ENCODE results near the gene WFIKKN1. TPM values are rescaled to one million over a fixed set of nuclear protein-coding genes. Genes with fewer than 3 reads are reported as not detected.

Gene WFIKKN1
- total and polyA plus RNA-seq, 2 of the 13 experiments (the other 11 are each of a cell fraction or from before 2014, with no cell fraction given), result 1.7 to 4.9 TPM

DNA sequence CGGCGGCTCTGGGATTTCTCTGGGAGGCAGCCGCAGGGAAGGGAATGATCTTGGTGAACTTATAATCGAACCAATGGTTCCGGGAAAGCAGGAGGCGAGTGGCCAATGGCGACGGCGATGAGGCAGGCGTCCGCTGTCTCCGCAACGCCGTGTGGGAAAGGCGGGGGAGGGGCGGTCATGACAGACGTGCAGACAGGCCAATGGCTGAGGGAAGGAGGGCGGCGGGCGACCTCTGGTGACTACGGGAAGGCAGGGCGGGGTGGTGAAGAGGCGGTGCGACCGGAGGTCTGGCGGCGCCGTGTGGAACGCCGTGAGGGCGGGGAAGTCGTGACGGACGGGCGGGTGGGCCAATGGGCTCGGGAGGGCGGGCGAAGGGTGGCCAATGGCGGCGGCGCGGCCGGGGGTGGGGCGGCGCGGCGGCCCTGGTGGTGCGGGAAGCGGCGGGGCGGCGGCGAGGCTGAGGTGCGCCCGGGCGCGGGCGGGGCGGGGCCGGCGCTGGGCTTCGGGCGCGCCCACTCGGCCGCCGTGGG, 41.1 kb upstream of the WFIKKN1 start, which contains the start of gene RAB40C (continued):
- TF ChIP-seq MAZ (IDR thresholded peaks at IDR 0.05; ENCODE audit: borderline replicate concordance, low read depth, low read length) (peak; percentile 26; the same call in 1 of the 2 replicates), MAZ (CRISPR knock-in tag; IDR thresholded peaks at IDR 0.05; ENCODE audit: low read depth) (no peak), WIZ (CRISPR knock-in tag; IDR thresholded peaks at IDR 0.05) (no peak), NPAS2 (CRISPR knock-in tag; IDR thresholded peaks at IDR 0.05; ENCODE audit: borderline replicate concordance) (no peak), ZSCAN29 (CRISPR knock-in tag; conservative IDR thresholded peaks at IDR 0.05) (no peak), ZNF382 (CRISPR knock-in tag; IDR thresholded peaks at IDR 0.05; ENCODE audit: borderline replicate concordance) (no peak), GTF3A (CRISPR knock-in tag; conservative IDR thresholded peaks at IDR 0.05) (no peak), MTA3 (CRISPR knock-in tag; IDR thresholded peaks at IDR 0.05) (no peak), ZMYM2 (CRISPR knock-in tag; IDR thresholded peaks at IDR 0.05) (no peak), ZNF563 (CRISPR knock-in tag; IDR thresholded peaks at IDR 0.05) (no peak), ZNF569 (CRISPR knock-in tag; IDR thresholded peaks at IDR 0.05; ENCODE audit: borderline replicate concordance) (no peak), ZNF562 (CRISPR knock-in tag; IDR thresholded peaks at IDR 0.05; ENCODE audit: borderline replicate concordance) (no peak), ZNF335 (CRISPR knock-in tag; IDR thresholded peaks at IDR 0.05) (no peak), ZNF136 (CRISPR knock-in tag; IDR thresholded peaks at IDR 0.05; ENCODE audit: low read depth) (0 out of 2 replicates have a peak, but pooled peaks have one; percentile 33), ZNF780A (CRISPR knock-in tag; IDR thresholded peaks at IDR 0.05) (no peak), NFYC (CRISPR knock-in tag; IDR thresholded peaks at IDR 0.05) (peak; percentile 81), FOSL2 (CRISPR knock-in tag; IDR thresholded peaks at IDR 0.05) (peak; percentile 18; the same call in 1 of the 2 replicates), NFE2L1 (CRISPR knock-in tag; IDR thresholded peaks at IDR 0.05; ENCODE audit: borderline replicate concordance) (no peak)
- TF ChIP-seq, protein P1, sequence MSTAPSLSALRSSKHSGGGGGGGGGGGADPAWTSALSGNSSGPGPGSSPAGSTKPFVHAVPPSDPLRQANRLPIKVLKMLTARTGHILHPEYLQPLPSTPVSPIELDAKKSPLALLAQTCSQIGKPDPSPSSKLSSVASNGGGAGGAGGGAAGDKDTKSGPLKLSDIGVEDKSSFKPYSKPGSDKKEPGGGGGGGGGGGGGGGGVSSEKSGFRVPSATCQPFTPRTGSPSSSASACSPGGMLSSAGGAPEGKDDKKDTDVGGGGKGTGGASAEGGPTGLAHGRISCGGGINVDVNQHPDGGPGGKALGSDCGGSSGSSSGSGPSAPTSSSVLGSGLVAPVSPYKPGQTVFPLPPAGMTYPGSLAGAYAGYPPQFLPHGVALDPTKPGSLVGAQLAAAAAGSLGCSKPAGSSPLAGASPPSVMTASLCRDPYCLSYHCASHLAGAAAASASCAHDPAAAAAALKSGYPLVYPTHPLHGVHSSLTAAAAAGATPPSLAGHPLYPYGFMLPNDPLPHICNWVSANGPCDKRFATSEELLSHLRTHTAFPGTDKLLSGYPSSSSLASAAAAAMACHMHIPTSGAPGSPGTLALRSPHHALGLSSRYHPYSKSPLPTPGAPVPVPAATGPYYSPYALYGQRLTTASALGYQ (CRISPR knock-in tag; IDR thresholded peaks at IDR 0.05), result no peak
- TF ChIP-seq, protein P2, sequence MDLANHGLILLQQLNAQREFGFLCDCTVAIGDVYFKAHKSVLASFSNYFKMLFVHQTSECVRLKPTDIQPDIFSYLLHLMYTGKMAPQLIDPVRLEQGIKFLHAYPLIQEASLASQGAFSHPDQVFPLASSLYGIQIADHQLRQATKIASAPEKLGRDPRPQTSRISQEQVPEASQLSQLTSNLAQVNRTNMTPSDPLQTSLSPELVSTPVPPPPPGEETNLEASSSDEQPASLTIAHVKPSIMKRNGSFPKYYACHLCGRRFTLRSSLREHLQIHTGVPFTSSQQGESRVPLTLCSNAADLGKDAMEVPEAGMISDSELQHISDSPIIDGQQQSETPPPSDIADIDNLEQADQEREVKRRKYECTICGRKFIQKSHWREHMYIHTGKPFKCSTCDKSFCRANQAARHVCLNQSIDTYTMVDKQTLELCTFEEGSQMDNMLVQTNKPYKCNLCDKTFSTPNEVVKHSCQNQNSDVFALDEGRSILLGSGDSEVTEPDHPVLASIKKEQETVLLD (CRISPR knock-in tag; IDR thresholded peaks at IDR 0.05; ENCODE audit: low read depth), result peak; percentile 80
- TF ChIP-seq, protein P3, sequence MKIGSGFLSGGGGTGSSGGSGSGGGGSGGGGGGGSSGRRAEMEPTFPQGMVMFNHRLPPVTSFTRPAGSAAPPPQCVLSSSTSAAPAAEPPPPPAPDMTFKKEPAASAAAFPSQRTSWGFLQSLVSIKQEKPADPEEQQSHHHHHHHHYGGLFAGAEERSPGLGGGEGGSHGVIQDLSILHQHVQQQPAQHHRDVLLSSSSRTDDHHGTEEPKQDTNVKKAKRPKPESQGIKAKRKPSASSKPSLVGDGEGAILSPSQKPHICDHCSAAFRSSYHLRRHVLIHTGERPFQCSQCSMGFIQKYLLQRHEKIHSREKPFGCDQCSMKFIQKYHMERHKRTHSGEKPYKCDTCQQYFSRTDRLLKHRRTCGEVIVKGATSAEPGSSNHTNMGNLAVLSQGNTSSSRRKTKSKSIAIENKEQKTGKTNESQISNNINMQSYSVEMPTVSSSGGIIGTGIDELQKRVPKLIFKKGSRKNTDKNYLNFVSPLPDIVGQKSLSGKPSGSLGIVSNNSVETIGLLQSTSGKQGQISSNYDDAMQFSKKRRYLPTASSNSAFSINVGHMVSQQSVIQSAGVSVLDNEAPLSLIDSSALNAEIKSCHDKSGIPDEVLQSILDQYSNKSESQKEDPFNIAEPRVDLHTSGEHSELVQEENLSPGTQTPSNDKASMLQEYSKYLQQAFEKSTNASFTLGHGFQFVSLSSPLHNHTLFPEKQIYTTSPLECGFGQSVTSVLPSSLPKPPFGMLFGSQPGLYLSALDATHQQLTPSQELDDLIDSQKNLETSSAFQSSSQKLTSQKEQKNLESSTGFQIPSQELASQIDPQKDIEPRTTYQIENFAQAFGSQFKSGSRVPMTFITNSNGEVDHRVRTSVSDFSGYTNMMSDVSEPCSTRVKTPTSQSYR (CRISPR knock-in tag; IDR thresholded peaks at IDR 0.05; ENCODE audit: borderline replicate concordance), result peak; percentile 95
- TF ChIP-seq, protein P4, sequence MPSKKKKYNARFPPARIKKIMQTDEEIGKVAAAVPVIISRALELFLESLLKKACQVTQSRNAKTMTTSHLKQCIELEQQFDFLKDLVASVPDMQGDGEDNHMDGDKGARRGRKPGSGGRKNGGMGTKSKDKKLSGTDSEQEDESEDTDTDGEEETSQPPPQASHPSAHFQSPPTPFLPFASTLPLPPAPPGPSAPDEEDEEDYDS (CRISPR knock-in tag; IDR thresholded peaks at IDR 0.05), result no peak
- TF ChIP-seq, protein P5, sequence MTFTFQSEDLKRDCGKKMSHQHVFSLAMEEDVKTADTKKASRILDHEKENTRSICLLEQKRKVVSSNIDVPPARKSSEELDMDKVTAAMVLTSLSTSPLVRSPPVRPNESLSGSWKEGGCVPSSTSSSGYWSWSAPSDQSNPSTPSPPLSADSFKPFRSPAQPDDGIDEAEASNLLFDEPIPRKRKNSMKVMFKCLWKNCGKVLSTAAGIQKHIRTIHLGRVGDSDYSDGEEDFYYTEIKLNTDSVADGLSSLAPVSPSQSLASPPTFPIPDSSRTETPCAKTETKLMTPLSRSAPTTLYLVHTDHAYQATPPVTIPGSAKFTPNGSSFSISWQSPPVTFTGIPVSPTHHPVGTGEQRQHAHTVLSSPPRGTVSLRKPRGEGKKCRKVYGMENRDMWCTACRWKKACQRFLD (CRISPR knock-in tag; IDR thresholded peaks at IDR 0.05; ENCODE audit: borderline replicate concordance), result no peak
